AML-193 (cell line): ENCODE results near the gene TSPAN9.

Source experiments
- DNase-seq, 2 experiments: peaks; one replicate each; lab custom pipeline; 2025; lab: John Stamatoyannopoulos, UW

Gene TSPAN9

DNA sequence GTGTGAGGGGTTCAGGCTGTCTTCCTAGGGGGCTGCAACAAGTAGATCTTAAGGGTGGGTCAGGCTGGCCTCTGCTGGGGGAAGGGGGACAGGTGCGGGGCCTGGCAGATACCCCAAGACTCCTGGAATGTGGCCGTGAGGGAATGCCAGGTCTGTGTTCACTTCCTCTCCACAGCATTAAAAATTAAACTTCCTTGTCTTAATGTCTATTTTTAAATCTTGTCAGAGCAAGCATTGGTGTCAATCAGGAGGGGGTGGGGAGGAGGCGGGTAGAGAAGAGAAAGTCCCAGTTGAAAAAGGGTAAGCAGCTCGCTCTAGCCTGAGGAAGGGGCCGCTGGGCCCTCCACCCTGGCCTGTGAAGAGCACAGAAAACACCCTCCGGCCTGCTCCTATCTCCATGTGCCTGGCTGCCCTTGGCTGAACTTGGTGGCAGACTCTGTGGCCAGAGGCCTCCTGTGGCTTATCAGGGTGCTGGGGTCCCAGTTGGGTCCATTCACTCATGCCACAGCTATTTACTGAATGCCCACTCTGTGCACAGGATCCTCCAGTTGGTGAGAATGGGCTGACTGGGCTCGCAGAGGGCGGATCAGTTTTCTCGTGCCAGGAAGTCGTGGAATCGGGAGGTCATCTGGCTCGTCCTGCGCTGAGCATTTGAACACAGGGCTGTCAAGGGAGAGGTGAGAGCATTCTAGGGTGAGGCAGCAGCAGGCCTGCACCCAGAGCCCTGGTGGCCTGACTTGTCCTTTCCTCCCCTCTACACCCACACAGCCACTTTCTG lies 128.8 kb downstream of the TSPAN9 start:
- no peak for DNase-seq

DNA sequence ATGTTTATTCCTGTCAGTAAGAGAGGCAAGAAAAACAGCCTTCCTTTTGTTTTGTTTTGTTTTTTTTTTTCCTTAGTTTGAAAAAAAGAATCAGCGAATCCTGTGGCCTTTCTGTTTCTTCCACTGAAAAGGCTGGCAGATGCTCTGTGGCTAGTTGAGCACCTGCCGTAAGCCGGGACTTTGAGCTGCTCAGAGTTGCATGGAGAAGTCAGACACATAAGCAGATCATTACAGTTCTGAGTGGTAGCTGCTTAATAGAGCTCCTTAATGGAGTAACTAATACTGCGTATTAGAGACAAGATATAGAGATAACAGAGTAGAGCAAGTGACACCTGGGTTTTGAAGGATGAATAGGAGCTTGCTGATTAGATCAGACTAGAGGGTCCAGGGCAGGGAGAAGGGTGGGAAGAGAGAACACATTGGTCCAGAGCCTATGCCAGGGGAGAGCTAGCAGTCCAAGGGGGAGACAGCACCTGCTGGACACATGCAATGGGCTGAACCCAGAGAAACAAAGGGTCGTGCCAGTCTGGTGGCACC lies 129.4 kb downstream of the TSPAN9 start:
- no peak for DNase-seq

- no peak for DNase-seq
These were observed 130.0 kb downstream of the TSPAN9 start for GRCh38 chr12:3207175-3207574.

GRCh38 chr12:3207858-3208257 lies 130.7 kb downstream of the TSPAN9 start:
- DNase-seq: no peak

GRCh38 chr12:3213188-3213587 lies 136.0 kb downstream of the TSPAN9 start:
- no peak for DNase-seq

GRCh38 chr12:3213768-3214167 lies 136.6 kb downstream of the TSPAN9 start:
- no peak for DNase-seq

GRCh38 chr12:3214526-3215365 lies 137.6 kb downstream of the TSPAN9 start:
- DNase-seq: no peak

DNA sequence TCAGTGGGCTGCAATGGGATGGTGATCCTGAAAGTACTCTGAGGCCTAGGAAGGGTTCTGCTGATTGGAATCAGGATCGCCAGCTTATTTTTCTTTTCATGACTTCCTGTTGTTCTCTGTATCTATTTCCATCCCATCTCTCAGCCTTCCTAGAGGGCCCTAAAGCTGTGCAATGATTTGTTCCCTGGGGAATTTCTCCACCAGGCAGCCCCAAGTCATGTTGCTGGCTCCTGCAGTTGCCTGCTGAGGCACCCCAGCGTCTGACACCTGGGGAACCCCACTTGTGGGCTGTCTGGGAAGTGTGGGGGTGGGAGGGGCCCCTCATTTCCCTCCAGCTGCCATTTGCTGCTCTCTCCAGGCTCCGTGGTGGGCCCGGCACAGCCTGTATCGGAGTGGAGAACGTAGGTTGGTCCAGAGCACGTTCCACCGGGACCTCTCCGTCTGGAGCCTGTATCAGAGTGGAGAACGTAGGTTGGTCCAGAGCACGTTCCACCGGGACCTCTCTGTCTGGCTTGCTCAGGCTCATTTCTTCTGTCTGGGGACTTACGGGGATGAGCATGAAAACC lies 138.3 kb downstream of the TSPAN9 start:
- DNase-seq: no peak

DNA sequence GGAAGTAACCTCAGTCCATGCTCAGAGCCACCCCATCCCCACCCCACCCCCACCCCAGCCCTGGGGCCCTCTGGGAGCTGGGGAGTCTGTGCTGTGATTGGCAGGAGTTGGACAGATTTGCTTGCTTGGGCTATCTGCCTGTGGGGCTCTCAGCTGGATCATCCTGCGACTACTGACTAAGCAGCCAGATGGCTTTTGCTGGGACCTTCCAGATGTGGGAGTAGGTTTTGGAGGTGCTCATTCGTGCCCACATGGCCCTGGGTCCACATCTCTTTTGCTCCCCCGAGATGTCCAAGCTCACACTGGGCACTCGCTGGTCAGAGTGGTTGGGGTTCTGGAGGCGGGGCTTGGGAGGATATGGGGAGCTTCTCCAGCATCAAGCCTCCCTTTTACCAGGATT lies 138.9 kb downstream of the TSPAN9 start:
- no peak for DNase-seq

- no peak for DNase-seq
These were observed 139.8 kb downstream of the TSPAN9 start for GRCh38 chr12:3216726-3217682.

DNA sequence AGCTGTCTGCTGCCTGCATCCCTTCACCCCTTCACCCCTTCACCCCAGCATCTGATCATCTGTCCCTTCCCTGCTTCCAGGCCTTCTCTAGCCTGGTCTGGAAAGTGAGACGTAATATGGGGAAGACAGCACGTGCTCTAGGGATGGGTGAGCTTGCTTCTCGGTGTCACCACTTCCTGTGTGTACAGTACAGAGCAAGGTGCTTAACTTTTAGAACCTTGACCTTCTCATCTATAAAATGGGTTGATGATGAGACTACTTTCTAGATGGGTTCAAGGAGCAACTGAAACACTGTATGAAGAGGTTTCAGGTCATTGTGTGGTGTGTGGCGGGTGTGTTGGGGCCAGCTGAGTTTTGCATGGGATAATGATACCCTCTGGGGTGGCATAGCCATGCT lies 140.5 kb downstream of the TSPAN9 start:
- DNase-seq: no peak

DNA sequence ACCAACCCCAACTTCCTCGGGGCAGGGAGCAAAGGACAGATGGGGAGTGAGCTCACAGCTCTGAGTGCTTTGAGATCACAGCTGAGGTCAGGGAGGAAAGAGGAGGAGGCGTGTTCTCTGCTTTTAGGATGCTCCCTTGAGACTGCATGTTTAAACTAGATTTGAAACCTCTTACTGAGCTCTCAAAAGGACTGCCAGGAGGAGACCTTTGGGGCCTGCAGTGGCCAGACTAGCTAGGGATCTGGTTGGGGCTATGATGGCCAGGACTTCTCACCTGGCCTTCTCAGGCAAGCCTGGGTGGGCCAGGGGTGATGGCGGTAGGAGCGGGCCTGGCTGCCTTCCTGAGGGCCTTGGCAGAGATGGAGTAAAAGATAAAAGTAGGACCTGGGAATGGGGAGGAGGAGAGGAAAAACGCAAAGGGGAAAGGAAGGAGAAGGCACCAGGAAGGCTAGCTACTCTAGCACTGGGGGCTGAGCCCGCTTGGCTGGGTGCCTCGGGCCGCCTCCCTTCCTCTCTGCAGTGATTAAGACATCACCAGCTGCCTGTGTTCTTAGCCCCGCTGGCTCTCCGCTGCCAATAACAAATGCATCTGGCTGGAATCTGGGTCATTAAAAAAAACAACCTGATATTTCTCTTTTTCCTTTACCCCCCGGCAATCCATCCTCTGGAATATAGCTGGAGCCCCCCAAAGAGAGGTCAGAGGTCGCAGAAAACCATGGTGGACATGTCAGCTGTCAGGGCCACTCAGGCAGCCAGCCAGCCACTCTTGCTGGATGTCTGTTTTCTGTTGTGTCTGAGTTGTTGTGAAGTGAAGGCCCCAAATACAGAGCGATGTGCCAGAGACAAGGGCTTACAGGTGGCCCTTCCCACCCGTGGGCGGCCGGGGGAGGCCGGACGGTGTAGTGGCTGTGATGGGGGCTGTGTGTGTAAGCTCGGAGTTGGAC lies 141.3 kb downstream of the TSPAN9 start:
- DNase-seq: no peak

DNA sequence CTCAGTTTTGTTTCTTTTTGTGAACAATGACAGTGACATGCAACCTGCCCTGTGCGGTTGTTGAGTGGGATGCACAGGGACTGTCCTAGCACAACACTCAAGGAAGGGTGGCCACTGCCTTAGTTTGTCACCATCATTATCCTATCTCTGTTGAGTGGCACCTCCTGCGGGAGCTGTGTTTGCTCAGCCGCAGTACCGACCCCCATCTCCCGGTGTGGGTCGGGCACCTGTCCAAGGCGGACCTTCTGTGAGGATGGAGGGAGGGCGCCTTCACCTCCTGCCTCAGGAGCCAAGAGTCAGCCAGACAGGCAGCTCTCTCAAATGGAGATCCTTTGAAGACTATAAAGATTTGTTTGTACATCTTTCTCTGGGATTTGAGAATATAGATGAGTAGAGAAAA lies 142.1 kb downstream of the TSPAN9 start:
- DNase-seq: no peak

- DNase-seq: no peak
These were observed 143.5 kb downstream of the TSPAN9 start for GRCh38 chr12:3220382-3221321.

DNA sequence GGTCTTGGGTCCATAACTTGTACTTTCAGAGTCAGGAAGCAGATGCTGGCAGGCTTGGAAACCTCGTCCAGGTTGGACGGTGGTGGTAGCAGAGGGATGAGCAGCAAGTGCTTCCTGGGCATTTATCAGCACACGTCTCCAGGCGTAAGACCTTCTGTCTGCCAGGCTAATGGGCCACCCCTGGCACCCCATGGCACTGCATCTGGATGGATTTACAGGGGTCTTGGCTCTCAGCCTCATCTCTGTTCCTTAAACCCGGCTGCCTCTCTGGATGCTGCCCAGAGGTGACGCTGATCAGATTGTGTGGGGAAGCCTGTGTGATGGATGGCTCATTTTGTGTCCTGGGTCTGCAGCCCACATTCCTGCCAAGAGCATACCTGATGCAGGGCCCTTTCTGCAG lies 145.1 kb downstream of the TSPAN9 start:
- DNase-seq: no peak

DNA sequence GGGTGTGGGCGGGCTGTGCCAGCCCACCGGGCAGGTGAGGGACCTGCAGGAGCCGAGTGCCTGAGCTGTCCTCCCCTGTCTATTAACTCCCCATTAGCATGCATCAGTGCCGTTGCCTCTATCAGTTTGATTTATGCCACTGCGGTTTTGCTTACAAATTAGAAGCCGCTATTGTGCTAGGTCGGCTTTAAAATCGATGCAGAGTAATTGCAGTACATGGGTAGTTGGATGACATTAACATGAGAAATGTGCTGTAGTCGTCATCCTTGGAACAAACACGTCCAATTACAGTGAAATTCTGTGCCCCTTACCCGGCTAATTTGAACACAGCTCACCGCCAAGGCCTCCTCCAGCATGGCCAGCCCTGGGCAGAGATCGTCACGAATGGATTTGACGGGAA lies 145.8 kb downstream of the TSPAN9 start:
- DNase-seq: no peak

GRCh38 chr12:3223601-3224529 lies 146.7 kb downstream of the TSPAN9 start:
- DNase-seq: no peak

- no peak for DNase-seq
These were observed 147.3 kb downstream of the TSPAN9 start for GRCh38 chr12:3224530-3224903.
